MM.1S (cell line): ENCODE data around the gene TLCD3A.

Experiments
- DNase-seq: peaks from one replicate; pipeline ENCODE4 v3.0.0-alpha.2; 2015
- H2AFZ ChIP-seq: fragments of 300-600 bp; sonication (generic); 2 replicates; pipeline ENCODE4 v1.6.0; 2016; ENCODE audit warnings: antibody characterized with exemption, low read length
- H3F3A ChIP-seq: fragments of 300-600 bp; sonication (generic); 2 replicates; pipeline ENCODE4 v1.6.1; 2016; ENCODE audit warnings: mild to moderate bottlenecking, antibody characterized with exemption, low read length, moderate library complexity, mixed read lengths; ENCODE audit not compliant: insufficient read depth
- H3K27ac ChIP-seq: fragments of 300-600 bp; sonication (generic); 2 replicates; pipeline ENCODE4 v1.5.1; 2016; ENCODE audit warnings: mild to moderate bottlenecking, low read length
- H3K27me3 ChIP-seq: fragments of 300-600 bp; sonication (generic); replicated peaks from 2 replicates; pipeline ENCODE4 v1.6.0; 2016; ENCODE audit warnings: low read length; ENCODE audit not compliant: insufficient read depth
- H3K36me3 ChIP-seq: fragments of 300-600 bp; sonication (generic); replicated peaks from 2 replicates; pipeline ENCODE4 v1.6.1; 2016; ENCODE audit warnings: mild to moderate bottlenecking, low read length, mixed read lengths; ENCODE audit not compliant: insufficient read depth
- H3K4me1 ChIP-seq: fragments of 300-600 bp; sonication (generic); 2 replicates; pipeline ENCODE4 v1.6.1; 2016; ENCODE audit warnings: low read length, mixed read lengths
- H3K4me2 ChIP-seq: fragments of 300-600 bp; sonication (generic); 2 replicates; pipeline ENCODE4 v1.6.0; 2016; ENCODE audit warnings: low read depth, low read length
- H3K4me3 ChIP-seq: fragments of 300-600 bp; sonication (generic); 2 replicates; pipeline ENCODE4 v1.5.1; 2016; ENCODE audit warnings: low read length, mixed read lengths
- H3K79me2 ChIP-seq: fragments of 300-600 bp; sonication (generic); 2 replicates; pipeline ENCODE4 v1.6.1; 2016; ENCODE audit warnings: mixed run types, low read length, mixed read lengths
- H3K9ac ChIP-seq: fragments of 300-600 bp; sonication (generic); 2 replicates; pipeline ENCODE4 v1.6.1; 2016; ENCODE audit warnings: low read length, mixed read lengths
- H3K9me2 ChIP-seq: fragments of 300-600 bp; sonication (generic); replicated peaks from 2 replicates; pipeline ENCODE4 v1.6.1; 2016; ENCODE audit warnings: mild to moderate bottlenecking, low read length, mixed read lengths; ENCODE audit not compliant: insufficient read depth
- H3K9me3 ChIP-seq: fragments of 300-600 bp; sonication (generic); replicated peaks from 2 replicates; pipeline ENCODE4 v1.6.1; 2016; ENCODE audit warnings: mild to moderate bottlenecking, low read length, mixed read lengths; ENCODE audit not compliant: insufficient read depth
- H4K20me1 ChIP-seq: fragments of 300-600 bp; sonication (generic); 2 replicates; pipeline ENCODE4 v1.6.1; 2016; ENCODE audit warnings: mild to moderate bottlenecking, low read length, moderate library complexity, mixed read lengths; ENCODE audit not compliant: insufficient read depth
- CTCF ChIP-seq: fragments of 300-600 bp; sonication (generic); IDR thresholded peaks from 2 replicates; pipeline ENCODE4 v1.5.1; 2016; ENCODE audit warnings: antibody characterized with exemption, low read length, mixed read lengths
- EZH2 ChIP-seq: fragments of 300-600 bp; sonication (generic); optimal IDR thresholded peaks from 2 replicates; pipeline ENCODE3; 2017; ENCODE audit warnings: low read depth, mild to moderate bottlenecking, antibody characterized with exemption, low read length, mixed read lengths
- EZH2phosphoT487 ChIP-seq: fragments of 300-600 bp; sonication (generic); IDR thresholded peaks from 2 replicates; pipeline ENCODE4 v1.6.1; 2018; ENCODE audit warnings: antibody characterized with exemption, low read length

TLCD3A gene

GRCh38 chr17:690361-690760 is 42.0 kb upstream of the TLCD3A start:
- Histone ChIP-seq H3K4me3 (no peak overlapping the region), H4K20me1 (no peaks in the 10 kb centered on the region), H3K9me2 (no peaks in the 10 kb centered on the region), H3K4me2 (no peak overlapping the region), H2AFZ (no peak overlapping the region), H3K79me2 (no peaks in the 10 kb centered on the region), H3K27me3 (no peaks in the 10 kb centered on the region), H3K9ac (no peak overlapping the region), H3K36me3 (no peaks in the 10 kb centered on the region), H3K9me3 (no peaks in the 10 kb centered on the region), H3K27ac (no peak overlapping the region), H3K4me1 (no peaks in the 10 kb centered on the region), H3F3A (no peaks in the 10 kb centered on the region)
- TF ChIP-seq EZH2, result no peak
- TF ChIP-seq CTCF, result no peak
- TF ChIP-seq EZH2phosphoT487, result no peak
- DNase-seq, result no peak

- Histone ChIP-seq H4K20me1 (no peaks in the 10 kb centered on the region), H3K36me3 (no peaks in the 10 kb centered on the region), H2AFZ (no peak overlapping the region), H3K4me3 (no peak overlapping the region), H3F3A (no peaks in the 10 kb centered on the region), H3K79me2 (no peaks in the 10 kb centered on the region), H3K27me3 (no peaks in the 10 kb centered on the region), H3K4me1 (no peaks in the 10 kb centered on the region), H3K27ac (no peak overlapping the region), H3K9ac (no peak overlapping the region), H3K9me3 (no peaks in the 10 kb centered on the region), H3K9me2 (no peaks in the 10 kb centered on the region), H3K4me2 (no peak overlapping the region)
- TF ChIP-seq EZH2, result no peak
- TF ChIP-seq CTCF, result no peak
- no peak for TF ChIP-seq EZH2phosphoT487
- DNase-seq, result no peak
Measured at GRCh38 chr17:691423-691822, 41.0 kb upstream of the TLCD3A start.

- no peak overlapping the region for H3K27ac ChIP-seq
- no peaks in the 10 kb centered on the region for H3K79me2 ChIP-seq
- no peaks in the 10 kb centered on the region for H3K9me3 ChIP-seq
- no peaks in the 10 kb centered on the region for H3K27me3 ChIP-seq
- no peaks in the 10 kb centered on the region for H3K9me2 ChIP-seq
- H2AFZ ChIP-seq, result no peak overlapping the region
- H3K4me1 ChIP-seq, result no peaks in the 10 kb centered on the region
- TF ChIP-seq EZH2phosphoT487, result no peak
- no peak overlapping the region for H3K4me3 ChIP-seq
- H3F3A ChIP-seq, result no peaks in the 10 kb centered on the region
- DNase-seq, result no peak
- H4K20me1 ChIP-seq, result no peaks in the 10 kb centered on the region
- no peaks in the 10 kb centered on the region for H3K36me3 ChIP-seq
- no peak overlapping the region for H3K9ac ChIP-seq
- no peak overlapping the region for H3K4me2 ChIP-seq
Measured at GRCh38 chr17:692116-692515, 40.3 kb upstream of the TLCD3A start.

GRCh38 chr17:693791-694638 is 38.4 kb upstream of the TLCD3A start:
- no peak overlapping the region for H3K4me3 ChIP-seq
- H3K79me2 ChIP-seq, result no peaks in the 10 kb centered on the region
- no peak for DNase-seq
- H3K9me3 ChIP-seq, result no peaks in the 10 kb centered on the region
- H3F3A ChIP-seq, result no peaks in the 10 kb centered on the region
- no peak overlapping the region for H2AFZ ChIP-seq
- H3K36me3 ChIP-seq, result no peaks in the 10 kb centered on the region
- H3K4me1 ChIP-seq, result no peaks in the 10 kb centered on the region
- no peaks in the 10 kb centered on the region for H3K9me2 ChIP-seq
- no peak overlapping the region for H3K9ac ChIP-seq
- no peaks in the 10 kb centered on the region for H3K27me3 ChIP-seq
- H3K4me2 ChIP-seq, result no peak overlapping the region
- no peak for TF ChIP-seq CTCF
- TF ChIP-seq EZH2, result no peak
- TF ChIP-seq EZH2phosphoT487, result no peak
- no peak overlapping the region for H3K27ac ChIP-seq
- H4K20me1 ChIP-seq, result no peaks in the 10 kb centered on the region
